AML-193 (cell line): ENCODE data around the gene AMPD1.

Source experiments
- DNase-seq, 2 experiments: peaks; one replicate each; lab custom pipeline; 2025; lab: John Stamatoyannopoulos, UW

The AMPD1 gene

GRCh38 chr1:114696810-114697209, 1.5 kb upstream of the AMPD1 start:
- no peak for DNase-seq

- DNase-seq, result no peak
Observed at GRCh38 chr1:114694540-114695310, 621 bp downstream of the AMPD1 start.

- DNase-seq, result no peak
Observed at GRCh38 chr1:114692947-114693346, 2.4 kb downstream of the AMPD1 start.

GRCh38 chr1:114691061-114691460, 4.3 kb downstream of the AMPD1 start:
- no peak for DNase-seq

GRCh38 chr1:114690148-114690547, 5.2 kb downstream of the AMPD1 start:
- no peak for DNase-seq

GRCh38 chr1:114688526-114688925, 6.8 kb downstream of the AMPD1 start:
- no peak for DNase-seq

- DNase-seq, result no peak
Observed at GRCh38 chr1:114685851-114686250, 9.5 kb downstream of the AMPD1 start.

GRCh38 chr1:114677691-114678090, 17.7 kb downstream of the AMPD1 start:
- DNase-seq, result no peak

GRCh38 chr1:114676115-114676514, 19.2 kb downstream of the AMPD1 start:
- DNase-seq, result no peak

- no peak for DNase-seq
Observed at GRCh38 chr1:114671939-114672275, 23.4 kb downstream of the AMPD1 start.

- peak; percentile 8 to 9 for DNase-seq
Observed at GRCh38 chr1:114671011-114671938, 24.1 kb downstream of the AMPD1 start.

GRCh38 chr1:114670083-114671010, 25.0 kb downstream of the AMPD1 start:
- no peak for DNase-seq

- DNase-seq, result no peak
Observed at GRCh38 chr1:114669562-114670082, 25.7 kb downstream of the AMPD1 start, which contains the start of gene DENND2C. Gene DENND2C (minus strand): TSS chr1:114670049. CDS start chr1:114625984, 44,065 bp downstream.

- DNase-seq, result no peak
Observed at GRCh38 chr1:114668784-114669561, 26.4 kb downstream of the AMPD1 start.

- DNase-seq, result no peak
Observed at GRCh38 chr1:114668373-114668772, 27.0 kb downstream of the AMPD1 start.

GRCh38 chr1:114666954-114667353, 28.4 kb downstream of the AMPD1 start:
- DNase-seq, result no peak

- DNase-seq, result no peak
Observed at GRCh38 chr1:114660238-114660637, 35.1 kb downstream of the AMPD1 start.

- DNase-seq, result no peak
Observed at GRCh38 chr1:114651893-114652292, 43.5 kb downstream of the AMPD1 start.

- no peak for DNase-seq
Observed at GRCh38 chr1:114648503-114648902, 46.8 kb downstream of the AMPD1 start.

GRCh38 chr1:114641377-114641776, 54.0 kb downstream of the AMPD1 start:
- no peak for DNase-seq

GRCh38 chr1:114638910-114639309, 56.4 kb downstream of the AMPD1 start:
- DNase-seq, result no peak
